ENCODE data around the gene HMGB3.
"Not testable (repeated sequence)": the region's sequence is repeated elsewhere in the genome, so short reads cannot be mapped to it uniquely, and the experiment has no call there.

HMGB3 gene

DNA sequence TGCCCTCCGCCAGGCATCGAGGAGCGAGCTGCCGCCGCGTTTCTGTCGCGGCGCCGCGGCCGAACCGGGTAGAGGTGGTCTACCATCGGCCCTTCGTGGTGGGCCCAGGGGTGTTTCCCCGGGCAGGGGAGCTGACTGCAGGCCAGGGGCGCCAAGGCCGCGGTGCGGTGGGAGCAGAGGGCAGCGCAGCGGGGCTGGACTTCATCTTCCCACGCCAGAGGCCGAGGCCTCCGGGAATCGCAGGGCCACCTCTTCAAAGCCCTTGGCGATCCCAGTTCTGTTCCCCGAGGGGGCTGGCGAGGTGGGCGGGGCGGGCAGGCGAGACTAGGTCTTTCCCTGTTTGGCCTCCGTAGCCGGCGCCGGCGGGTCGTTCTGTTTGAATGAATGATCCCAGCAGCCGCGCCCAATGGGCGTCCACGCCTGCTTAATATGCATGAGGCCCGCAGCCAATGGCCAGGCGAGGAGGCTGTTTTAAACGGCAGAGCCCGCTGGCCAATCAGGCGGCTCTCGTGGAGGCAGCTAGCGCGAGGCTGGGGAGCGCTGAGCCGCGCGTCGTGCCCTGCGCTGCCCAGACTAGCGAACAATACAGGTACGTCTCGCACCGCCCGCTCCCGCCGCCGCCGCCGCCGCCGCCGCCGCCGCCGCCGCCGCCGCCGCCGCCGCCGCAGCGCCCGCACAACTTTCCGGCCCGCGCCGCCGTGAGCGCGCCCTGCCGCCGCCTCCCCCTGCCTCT lies at the start of gene HMGB3:
Gene HMGB3, plus strand, starts transcription at position 548 of the 733 bp plus-strand sequence. CDS start 2,265 bp downstream, outside the sequence.
- peak; percentile 82 for DNase-seq (ENCODE audit: low spot score)

DNA sequence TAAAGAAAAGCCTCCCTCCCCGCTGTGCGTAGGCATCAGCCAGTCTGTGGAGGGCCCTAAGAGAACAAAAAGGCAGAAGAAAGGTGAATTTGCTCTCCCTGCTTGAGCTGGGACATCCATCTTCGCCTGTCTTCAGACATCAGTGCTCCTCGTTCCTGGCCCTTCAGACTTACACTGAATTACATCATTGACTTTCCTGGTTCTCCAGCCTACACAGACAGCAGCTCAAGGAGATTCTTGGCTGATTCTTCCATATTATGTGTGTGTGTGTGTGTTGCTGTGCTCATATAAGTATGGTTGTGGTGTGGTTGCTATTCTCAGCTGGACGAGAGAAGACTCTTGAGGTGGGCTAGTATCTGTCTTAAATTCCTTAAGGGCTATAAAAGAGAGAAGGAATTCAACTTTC lies 49.2 kb upstream of the HMGB3 start:
- DNase-seq (ENCODE audit: low spot score): no peak

DNA sequence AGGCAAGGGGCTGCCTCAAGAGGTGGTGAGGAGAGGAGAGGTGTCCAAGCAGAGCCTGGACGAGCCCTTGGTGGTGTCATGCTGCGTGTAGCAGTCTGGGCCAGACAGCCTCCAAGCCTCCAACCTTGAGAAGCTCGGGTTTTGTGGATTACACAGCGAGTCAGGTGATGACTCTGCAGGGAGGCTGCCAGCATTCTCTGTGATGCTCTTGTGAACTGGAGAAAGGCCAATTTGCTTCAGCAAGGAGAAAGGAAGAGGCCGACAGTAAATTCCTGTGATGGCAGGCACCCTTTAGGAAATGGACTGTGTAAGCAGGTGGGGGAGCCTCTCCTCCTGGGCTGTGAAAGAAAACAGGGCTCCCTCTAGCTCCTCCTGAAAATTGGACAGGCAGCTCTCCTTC lies 48.7 kb upstream of the HMGB3 start:
- no peak for DNase-seq (ENCODE audit: low spot score)

DNA sequence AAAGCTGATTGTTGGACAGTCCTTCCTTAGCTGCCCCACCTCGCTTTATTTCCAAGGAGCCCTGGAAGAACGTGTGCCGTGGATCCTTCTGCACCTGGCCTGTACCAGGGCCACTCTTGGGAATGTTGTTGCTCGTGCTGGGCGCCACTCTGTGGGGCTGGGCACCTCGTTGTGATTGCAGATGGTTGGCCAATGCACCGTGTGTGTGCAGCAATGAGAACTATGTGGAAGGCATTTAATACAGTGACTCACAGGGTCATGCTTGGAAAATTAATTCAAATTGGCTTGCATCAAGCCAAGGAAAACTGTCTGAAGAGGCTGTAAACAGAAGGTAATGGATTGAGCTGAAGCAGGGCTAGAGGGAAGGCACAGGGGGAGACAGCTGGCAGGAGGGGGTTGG lies 47.7 kb upstream of the HMGB3 start:
- DNase-seq (ENCODE audit: low spot score): no peak

DNA sequence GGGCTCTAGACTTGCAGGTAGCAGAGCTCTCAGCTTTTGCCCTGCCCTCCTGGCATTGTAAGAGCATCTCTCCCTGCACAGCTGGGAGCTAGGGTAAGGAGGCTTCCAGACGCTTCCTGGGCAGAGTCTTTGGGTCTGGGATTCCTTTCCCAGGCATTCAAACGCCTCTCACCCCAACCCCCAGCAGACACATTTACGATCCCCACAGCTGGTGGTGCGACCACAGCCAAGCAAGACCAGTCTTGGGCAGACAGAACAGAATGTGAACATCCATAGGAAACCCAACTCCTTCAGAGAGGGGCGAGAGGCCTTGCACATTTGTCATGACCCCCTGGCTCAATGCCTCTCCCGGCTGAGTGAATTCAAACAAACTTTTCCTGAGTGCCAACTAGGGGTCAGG lies 46.6 kb upstream of the HMGB3 start:
- DNase-seq (ENCODE audit: low spot score): no peak

DNA sequence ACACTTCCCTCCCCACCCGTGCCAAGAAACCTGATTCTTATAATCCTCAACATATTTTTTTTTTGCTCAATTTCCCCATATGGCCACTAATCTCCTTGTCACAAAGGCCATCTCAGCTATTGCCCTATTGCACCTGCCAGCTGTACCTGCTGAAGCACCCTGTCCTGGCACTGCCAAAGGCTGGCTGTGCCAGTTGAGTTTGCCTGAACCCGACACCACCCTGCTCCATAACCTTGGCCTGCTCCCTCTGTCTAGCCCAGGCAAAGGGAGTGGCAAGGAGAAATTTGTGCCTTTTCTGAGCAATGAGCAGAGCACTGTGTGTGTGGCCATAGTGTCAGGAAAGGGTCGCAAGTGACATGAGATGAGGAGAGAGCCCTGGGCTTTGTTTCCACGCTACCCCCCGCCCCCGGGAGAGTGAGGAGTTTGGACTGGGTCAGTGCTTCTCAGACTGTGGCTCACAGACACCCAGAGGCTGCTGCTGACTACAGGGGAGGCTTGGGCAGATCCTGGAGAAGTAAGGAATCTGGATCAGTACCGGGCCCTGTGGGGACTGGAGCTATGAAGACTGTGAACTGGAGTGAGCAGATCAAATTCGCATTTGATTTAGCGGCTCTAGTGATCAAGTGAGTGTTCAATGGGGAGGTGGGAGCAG lies 42.2 kb upstream of the HMGB3 start:
- no peak for DNase-seq (ENCODE audit: low spot score)

DNA sequence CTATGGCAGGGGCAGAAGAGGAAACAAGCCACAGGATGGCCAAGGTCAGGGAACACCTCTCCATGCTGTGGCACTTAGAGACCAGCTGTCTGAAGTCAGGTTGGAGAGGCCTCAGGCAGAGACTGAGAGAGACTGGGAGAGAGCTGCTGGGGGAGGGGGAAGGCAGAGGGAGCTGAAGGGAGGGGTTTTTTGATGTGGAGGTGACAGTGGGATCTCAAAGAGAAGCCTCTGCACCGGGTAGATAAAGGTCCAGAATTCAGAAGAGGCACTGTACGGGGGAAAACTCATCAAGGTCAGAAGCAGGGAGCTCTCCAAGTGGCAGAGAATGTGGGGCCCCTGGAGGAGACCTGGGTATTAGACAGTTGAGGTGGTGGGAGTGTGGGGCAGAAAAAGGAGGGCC lies 41.6 kb upstream of the HMGB3 start:
- no peak for DNase-seq (ENCODE audit: low spot score)

DNA sequence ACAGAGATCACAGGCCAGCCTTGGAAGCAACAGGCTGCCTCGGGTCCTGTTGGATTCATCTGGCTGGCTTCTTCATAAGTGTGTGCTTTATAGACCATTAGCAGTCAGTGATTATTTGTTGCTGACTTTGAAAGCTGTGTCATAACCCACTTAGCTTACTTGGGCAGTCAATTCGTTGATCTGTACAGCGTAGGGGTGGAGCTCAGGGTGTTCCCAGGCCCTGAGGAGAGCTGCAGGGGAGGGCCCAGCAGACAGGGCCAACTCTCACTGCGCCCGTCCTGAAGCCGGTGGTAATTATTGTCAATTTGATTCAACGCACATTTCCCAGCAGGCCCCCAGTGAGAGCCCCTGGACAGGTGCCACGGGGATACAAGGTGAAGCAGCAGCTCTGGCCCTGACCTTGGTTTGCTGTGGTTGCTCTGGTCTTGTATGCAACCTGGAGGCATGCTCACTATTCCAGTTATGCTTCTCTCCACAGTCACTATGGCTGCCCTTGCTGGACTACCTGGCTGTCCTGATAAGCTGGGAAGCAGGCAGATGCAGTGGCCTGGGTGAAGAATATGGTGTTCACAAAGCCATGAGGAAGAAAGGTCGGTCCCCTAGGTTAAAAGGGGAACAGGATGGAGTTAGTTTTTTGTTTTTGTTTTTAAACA lies 40.1 kb upstream of the HMGB3 start:
- no peak for DNase-seq (ENCODE audit: low spot score)

DNA sequence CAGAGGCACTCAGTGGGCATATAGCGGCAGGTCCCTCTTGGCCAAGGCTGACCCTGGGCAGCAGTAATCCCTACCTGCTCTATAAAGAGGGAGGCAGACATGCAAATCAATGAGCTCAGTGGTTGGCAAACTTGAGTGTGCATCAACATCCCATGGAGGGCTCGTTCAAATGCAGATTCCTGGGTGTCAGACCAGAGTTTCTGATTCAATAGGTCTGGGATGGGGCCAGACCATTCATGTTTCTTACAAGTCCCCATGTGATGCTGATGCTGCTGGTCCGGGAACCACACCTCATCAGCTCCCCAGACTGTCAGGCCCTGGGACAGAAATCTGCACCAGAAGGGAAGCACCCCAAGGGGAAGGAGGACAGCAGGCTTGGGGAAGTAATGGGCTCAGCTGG lies 38.9 kb upstream of the HMGB3 start:
- DNase-seq (ENCODE audit: low spot score): no peak

DNA sequence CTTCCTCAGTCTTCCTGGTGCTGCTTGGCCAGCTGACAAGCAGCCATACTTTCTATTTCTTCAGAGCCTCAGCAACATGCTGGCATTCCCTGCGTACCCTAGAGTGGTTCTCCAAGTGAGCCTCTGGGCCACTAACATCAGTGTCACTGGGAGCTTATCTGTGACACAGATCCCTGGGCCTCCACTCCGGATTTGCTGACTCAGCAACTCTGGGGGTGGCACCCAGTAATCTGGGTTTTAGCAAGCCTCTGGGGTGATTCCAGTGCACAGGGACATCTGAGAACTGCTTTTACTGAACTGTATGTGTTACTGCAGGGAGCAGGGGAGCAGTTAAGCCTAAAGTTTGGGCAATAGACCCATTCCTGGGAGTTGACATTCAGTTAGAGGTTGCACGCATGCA lies 28.2 kb upstream of the HMGB3 start:
- DNase-seq (ENCODE audit: low spot score): no peak

DNA sequence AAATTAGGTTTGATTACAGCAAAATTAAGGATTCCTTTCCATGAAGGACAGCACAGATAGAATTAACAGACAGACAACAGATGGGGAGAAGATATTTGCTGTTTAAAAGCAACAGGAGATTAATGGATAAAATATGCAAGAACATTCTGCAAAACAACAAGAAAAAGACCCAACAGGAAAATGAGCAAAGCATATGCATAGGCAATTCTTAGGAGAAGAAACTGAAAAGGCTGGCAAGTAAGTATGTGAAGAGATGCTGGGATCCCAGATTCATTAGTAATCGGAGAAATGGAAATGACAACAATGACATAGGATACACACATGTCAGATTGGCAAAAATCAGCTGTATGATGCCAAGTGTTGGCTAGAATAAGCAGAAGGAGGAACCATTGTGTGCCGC lies 27.5 kb upstream of the HMGB3 start:
- DNase-seq (ENCODE audit: low spot score): no peak

DNA sequence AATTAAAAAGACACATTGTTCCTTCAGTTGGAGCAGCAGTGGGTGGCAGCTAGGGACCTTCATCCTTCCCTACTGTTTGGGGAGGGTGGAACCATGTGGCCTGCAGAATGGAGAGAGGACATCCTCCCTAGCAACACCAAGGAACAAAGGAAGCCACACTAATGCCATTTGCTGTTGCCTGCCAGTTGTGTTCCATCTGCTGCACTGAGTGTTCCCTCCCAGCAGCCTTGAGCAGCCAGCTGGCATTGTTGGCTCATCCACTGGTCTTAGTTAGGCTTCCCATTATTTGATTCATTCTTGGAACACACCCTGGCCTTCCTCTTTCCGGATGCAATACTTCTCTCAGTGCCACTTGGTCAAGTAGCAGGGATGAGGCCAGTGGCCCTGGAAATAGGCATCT lies 25.0 kb upstream of the HMGB3 start:
- DNase-seq (ENCODE audit: low spot score): no peak

DNA sequence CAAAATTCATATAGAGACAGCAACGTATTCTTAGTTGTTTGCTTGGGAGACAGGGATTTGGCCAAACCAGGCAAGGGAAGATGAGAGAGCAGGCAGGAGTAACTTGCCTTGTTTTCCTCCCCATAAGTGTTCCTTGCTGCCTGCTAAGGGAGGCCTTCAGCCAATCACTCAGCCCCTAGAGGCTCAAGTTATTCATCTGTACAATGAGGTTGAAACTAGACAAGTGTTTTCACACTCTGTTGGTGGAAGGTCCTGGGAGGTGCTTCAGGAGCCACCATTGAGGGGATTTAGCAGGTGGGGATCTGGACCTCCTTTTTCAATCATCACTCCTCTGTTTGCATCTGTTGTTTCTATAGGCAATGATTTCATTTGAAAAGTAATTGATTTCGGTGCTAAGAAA lies 23.6 kb upstream of the HMGB3 start:
- no peak for DNase-seq (ENCODE audit: low spot score)

DNA sequence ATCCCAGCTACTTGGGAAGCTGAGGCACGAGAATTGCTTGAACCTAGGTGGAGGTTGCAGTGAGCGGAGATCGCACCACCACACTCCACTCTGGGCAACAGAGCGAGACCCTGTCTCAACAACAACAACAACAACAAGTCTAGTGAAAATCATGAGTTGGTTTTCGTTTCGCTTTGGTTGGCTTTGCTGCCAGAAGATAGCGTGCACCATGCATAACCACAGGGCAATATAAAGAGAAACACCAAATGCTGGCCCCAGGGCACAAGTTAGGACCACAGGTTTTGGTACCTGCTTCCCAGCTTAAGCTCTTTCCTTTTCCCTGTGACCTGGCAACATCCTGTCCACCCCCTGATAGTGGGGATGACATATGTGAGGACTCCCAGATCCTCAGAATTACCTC lies 21.5 kb upstream of the HMGB3 start:
- no peak for DNase-seq (ENCODE audit: low spot score)

DNA sequence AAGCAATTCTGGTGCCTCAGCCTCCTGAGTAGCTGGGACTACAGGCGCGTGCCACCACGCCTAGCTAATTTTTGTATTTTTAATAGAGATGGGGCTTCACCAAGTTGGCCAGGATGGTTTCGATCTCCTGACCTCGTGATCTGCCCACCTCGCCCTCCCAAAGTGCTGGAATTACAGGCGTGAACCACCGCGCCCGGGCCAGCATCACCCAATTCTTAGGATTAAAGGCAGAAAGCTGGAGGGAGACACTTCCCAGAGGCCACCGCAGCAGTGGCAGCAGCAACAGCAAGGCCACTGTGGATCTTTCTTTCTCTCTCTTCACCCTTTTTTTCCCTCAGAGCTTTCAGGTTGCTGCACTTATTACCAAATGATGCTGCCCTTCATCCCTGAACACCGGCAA lies 18.7 kb upstream of the HMGB3 start:
- not testable (repeated sequence) for DNase-seq (ENCODE audit: low spot score)

DNA sequence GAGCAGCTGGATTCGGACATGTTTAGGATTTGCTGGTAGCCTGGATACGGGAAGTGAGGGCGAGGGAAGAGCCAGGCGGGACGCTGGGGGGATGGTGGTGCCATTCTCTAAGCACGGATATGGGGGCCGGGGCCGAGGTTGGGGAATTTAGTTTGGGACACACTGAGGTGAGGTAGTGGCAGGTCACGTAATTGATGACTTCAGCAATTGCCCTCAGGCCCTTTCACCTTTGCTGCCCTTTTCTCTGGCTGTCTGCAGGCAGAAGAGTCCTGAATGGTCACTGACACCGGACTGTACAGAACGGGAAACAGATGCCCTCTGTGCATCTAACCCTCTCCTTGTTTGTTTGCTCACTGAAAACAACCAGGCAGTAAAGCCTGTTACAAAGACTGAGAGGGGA lies 16.9 kb upstream of the HMGB3 start:
- DNase-seq (ENCODE audit: low spot score): no peak

DNA sequence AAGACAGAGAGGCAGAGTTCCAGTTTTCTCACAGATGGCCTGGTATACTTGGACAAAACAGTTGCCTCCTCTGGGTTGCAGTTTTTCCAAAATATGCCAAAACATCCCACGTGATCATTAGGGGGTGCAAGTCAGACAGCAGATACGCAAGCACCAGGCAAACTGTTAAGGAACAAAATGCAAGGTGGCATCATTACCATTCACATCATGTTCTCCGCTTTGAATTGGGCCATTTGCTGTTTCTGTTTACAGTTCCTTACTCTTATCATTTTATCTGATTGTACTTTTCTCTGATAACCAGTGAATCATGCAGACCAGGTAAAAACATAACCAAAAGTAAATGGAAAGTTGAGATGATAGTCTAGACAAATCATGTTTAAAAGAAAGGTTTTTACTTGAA lies 16.4 kb upstream of the HMGB3 start:
- DNase-seq (ENCODE audit: low spot score): no peak

DNA sequence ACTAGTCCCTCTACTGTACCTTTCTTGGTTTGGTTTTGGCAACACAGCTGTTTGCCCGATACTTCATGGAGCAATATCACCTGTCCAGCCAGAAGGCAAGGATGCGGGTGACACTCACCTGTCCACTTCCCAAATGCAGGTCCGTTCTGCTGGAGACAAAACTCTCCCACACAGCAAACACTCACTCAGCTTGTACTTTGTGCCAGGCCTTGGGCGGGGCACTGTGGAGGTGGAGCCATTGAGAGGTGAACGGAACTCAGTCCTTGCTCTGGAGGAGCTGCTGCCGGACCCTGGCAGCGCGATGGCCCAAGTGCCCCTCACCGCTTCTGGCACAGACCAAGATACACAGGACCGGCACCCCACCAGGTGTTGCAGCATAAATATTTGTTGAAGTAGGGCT lies 15.3 kb upstream of the HMGB3 start:
- DNase-seq (ENCODE audit: low spot score): no peak

DNA sequence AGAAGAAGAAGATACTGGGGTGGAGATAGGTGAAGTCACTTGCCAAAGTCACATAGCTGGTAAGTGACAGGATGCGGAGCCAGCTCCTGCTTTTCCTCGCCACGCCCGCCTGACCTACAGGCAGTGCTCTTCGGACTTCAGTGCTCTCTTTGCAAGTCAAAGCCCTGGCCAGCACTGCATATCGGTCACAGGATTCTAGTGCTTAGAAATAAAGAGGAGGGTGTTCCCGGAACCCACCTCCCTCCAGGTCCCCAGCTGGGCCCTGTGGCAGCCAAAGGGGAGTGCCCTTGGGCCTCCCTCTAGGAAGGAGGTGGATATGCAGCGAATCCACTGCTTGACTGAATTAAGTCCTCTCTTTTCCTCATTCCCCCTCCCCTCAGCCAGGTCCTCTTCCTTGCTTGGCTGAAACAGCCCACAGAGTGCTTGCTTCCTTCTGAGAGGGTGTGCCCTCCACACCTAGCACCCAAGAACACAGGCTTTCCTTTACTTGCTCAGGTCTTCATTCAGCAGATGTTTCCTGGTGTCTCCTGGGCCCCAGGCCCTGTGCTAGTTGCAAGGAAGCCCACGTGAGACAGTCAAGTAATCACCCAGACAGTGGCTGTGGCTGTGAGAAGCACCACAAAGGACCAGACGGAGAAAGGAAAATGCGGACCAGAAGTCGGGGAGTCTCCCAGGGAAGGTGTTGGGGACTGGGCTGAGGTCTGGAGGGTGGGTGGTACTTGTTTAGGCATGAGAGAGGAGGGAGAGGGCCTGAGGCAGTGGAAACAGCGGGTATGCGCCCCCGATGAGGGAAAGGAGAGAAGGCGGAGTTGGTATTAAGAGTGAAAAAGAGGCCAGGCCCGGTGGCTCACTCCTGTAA lies 14.0 kb upstream of the HMGB3 start:
- DNase-seq (ENCODE audit: low spot score): no peak

DNA sequence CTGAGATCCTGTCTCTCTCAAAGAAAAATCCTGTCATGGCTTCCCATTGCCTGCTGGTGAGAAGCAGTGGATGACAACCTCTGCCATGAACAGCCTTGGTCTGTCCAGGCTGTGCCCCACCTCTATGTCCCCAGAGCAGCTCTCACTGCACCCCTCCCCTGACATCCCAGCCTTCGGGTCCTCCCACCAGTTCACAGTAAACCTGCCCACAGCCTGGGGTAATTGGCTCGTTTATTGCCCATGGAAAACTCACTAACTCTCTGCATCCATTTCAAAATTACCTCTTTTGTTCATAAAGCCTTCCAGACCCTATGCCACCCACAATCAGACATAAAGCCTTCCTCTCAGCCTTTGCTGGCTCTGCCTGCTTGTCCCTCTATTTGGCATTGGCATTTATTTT lies 10.7 kb upstream of the HMGB3 start:
- no peak for DNase-seq (ENCODE audit: low spot score)

DNA sequence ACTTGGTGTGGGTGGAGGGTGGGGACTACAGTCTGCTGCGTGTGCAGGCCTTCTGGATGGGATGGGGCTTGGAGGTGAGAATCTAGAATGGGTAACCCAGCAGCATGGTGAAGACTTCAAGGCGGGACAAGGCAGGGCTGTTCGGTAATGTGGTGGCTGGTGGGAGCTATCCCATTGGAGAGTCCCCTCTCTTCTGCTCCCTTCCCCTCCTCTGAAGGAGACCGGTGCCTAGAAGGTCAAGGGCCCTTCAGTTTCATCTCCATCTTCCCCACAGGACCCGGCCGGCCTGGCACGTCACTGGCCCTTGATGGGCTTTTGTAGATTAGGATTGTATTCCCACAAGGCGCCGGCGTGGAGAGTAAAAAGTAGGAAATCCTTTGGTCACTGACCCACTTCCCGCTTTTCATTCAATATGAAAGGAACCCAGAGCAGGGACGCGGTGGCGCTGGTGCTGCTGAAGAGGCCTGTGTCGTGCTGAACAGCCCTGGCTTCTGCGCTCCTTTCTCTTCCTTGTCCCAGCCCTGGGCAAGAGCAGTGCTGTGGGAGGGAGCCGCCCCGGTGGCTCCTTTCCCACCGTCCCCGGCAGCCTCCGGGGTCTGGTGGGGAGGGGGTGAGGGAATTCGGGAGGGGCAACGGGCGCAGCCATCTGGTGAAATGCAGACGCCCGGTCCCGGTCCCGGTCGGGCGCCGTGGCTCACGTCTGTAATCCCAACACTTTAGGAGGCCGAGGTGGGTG lies 7.3 kb upstream of the HMGB3 start:
- no peak for DNase-seq (ENCODE audit: low spot score)

Data from left forelimb (tissue), 1 donor.